HepG2 (cell line): Measurements from ENCODE around the gene CST1. TPM values are rescaled to one million over a fixed set of nuclear protein-coding genes. Genes with fewer than 3 reads are reported as not detected.

Experiments used
- ATAC-seq: fragments of 200-7000 bp; cut with Tn5 transposase; 3 replicates; pipeline ENCODE4 v1.9.1; 2020; ENCODE audit warnings: mild to moderate bottlenecking, moderate library complexity
- BruUV-seq: library from RNA; stranded (reverse); fragments of 400-500 nt; replicated peaks from 2 replicates; lab custom pipeline; 2021; lab: Mats Ljungman, UMichigan
- CTCF ChIA-PET: fragments of 300-600 bp; formaldehyde crosslinking; extraction: SDS; loops from one replicate; lab custom pipeline; 2021; ENCODE audit warnings: low total read pairs, inconsistent platforms, low intra/inter-chr PET ratio; lab: Yijun Ruan, JAX
- POLR2A ChIA-PET: fragments of 350-600 bp; sonication (Branson Sonifier 250); formaldehyde crosslinking; loops from one replicate; lab custom pipeline; 2020; ENCODE audit warnings: antibody characterized with exemption, inconsistent platforms; lab: Yijun Ruan, JAX
- DNase-seq: peaks from one replicate; pipeline ENCODE4 v3.0.0-alpha.2; 2015; ENCODE audit warnings: low spot score
- FAIRE-seq: peaks from 3 replicates; lab custom pipeline; 2011; peaks lifted over from hg19 to GRCh38; lab: Jason Lieb, UNC
- H2AFZ ChIP-seq: one replicate; pipeline ENCODE4 v1.6.1; 2011; ENCODE audit warnings: low read length, inconsistent platforms
- H3K27ac ChIP-seq: fragments of 300-600 bp; 3 replicates; pipeline ENCODE4 v1.8.0; 2011; ENCODE audit warnings: mixed run types, mild to moderate bottlenecking, mixed read lengths, low read length, inconsistent platforms; ENCODE audit not compliant: insufficient read depth; ENCODE audit errors: extremely low read length
- H3K27me3 ChIP-seq, 2 experiments: fragments of 200-600 bp in 1 of 2; 2 replicates in 1 of 2; 3 replicates in 1 of 2; pipeline versions ENCODE4 v1.6.0 to v1.8.0; 2011; ENCODE audit warnings: low read length in 2 of 2, mild to moderate bottlenecking in 2 of 2, moderate library complexity in 2 of 2, inconsistent platforms in 1 of 2; ENCODE audit not compliant: insufficient read depth in 2 of 2, control insufficient read depth in 1 of 2
- H3K36me3 ChIP-seq, 2 experiments: fragments of 200-600 bp in 1 of 2; replicated peaks in 1 of 2; 2 replicates in 1 of 2; 3 replicates in 1 of 2; pipeline versions ENCODE4 v1.5.1 to v1.8.0; 2011; ENCODE audit warnings: low read length in 2 of 2, inconsistent platforms in 1 of 2; ENCODE audit not compliant: insufficient read depth in 2 of 2, control insufficient read depth in 1 of 2
- H3K4me1 ChIP-seq: 2 replicates; pipeline ENCODE4 v1.5.1; 2012; ENCODE audit warnings: low read length, inconsistent platforms; ENCODE audit not compliant: insufficient read depth
- H3K4me2 ChIP-seq: 2 replicates; pipeline ENCODE4 v1.6.0; 2011; ENCODE audit warnings: low read depth, low read length, inconsistent platforms
- H3K4me3 ChIP-seq, 3 experiments: fragments of 200-600 bp in 1 of 3; sonication (generic), shearing (Covaris generic) in 1 of 3; replicated peaks in 1 of 3; 2 replicates each; pipeline ENCODE4 v1.5.1; 2011 to 2016; ENCODE audit warnings: low read length in 3 of 3, inconsistent platforms in 2 of 3, low read depth in 2 of 3, mild to moderate bottlenecking in 2 of 3, control low read depth in 1 of 3, mixed read lengths in 1 of 3; ENCODE audit not compliant: insufficient read depth in 1 of 3
- H3K79me2 ChIP-seq: one replicate; pipeline ENCODE4 v1.6.1; 2011; ENCODE audit warnings: low read length, inconsistent platforms; ENCODE audit not compliant: insufficient read depth
- H3K9ac ChIP-seq: 2 replicates; pipeline ENCODE4 v1.6.0; 2011; ENCODE audit warnings: mild to moderate bottlenecking, low read depth, low read length, inconsistent platforms; ENCODE audit not compliant: insufficient read depth
- H3K9me3 ChIP-seq: 2 replicates; pipeline ENCODE4 v1.5.1; 2012; ENCODE audit warnings: mild to moderate bottlenecking, low read length
- H4K20me1 ChIP-seq: 2 replicates; pipeline ENCODE4 v1.6.0; 2011; ENCODE audit warnings: inconsistent platforms, mild to moderate bottlenecking, low read length, moderate library complexity; ENCODE audit not compliant: insufficient read depth
- CTCF ChIP-seq: sonication (generic); formaldehyde crosslinking; IDR thresholded peaks from 2 replicates; pipeline ENCODE4 v1.5.0; 2020; ENCODE audit warnings: mild to moderate bottlenecking, missing genetic modification reagents, moderate library complexity
- ESRRA ChIP-seq: sonication (generic); formaldehyde crosslinking; IDR thresholded peaks from 2 replicates; pipeline ENCODE4 v1.5.1; 2020; ENCODE audit warnings: mild to moderate bottlenecking, low read depth, missing genetic modification reagents
- HNF1B ChIP-seq: sonication (generic); formaldehyde crosslinking; IDR thresholded peaks from 2 replicates; pipeline ENCODE4 v1.5.1; 2020; ENCODE audit warnings: mild to moderate bottlenecking, moderate library complexity, missing genetic modification reagents
- HNRNPK ChIP-seq: fragments of 200-400 bp; formaldehyde crosslinking; IDR thresholded peaks from 2 replicates; pipeline ENCODE4 v1.6.1; 2018; ENCODE audit warnings: low read length, low read depth, moderate library complexity, mild to moderate bottlenecking; ENCODE audit not compliant: poor library complexity, severe bottlenecking
- IKZF1 ChIP-seq: fragments of 450-650 bp; IDR thresholded peaks from 2 replicates; pipeline ENCODE4 v1.7.1; 2016
- MAZ ChIP-seq, 2 experiments: sonication (generic) in 1 of 2; formaldehyde crosslinking in 1 of 2; IDR thresholded peaks; 2 replicates each; pipeline versions ENCODE4 v1.5.0 to v1.6.1; 2012 to 2020; ENCODE audit warnings: low read depth in 2 of 2, mild to moderate bottlenecking in 2 of 2, borderline replicate concordance in 1 of 2, improper control_type of control experiment in 1 of 2, low read length in 1 of 2, missing genetic modification reagents in 1 of 2, moderate library complexity in 1 of 2
- STAG1 ChIP-seq: sonication (generic); formaldehyde crosslinking; IDR thresholded peaks from 2 replicates; pipeline ENCODE4 v1.4.0; 2020; ENCODE audit warnings: missing genetic modification reagents
- ZBTB10 ChIP-seq: sonication (generic); formaldehyde crosslinking; IDR thresholded peaks from 2 replicates; pipeline ENCODE4 v1.4.0; 2020; ENCODE audit warnings: missing genetic modification reagents, borderline replicate concordance
- ZFP36L1 ChIP-seq: sonication (generic); formaldehyde crosslinking; IDR thresholded peaks from 2 replicates; pipeline ENCODE4 v1.8.0; 2022; ENCODE audit warnings: mild to moderate bottlenecking, missing genetic modification reagents, moderate library complexity
- ZNF441 ChIP-seq: sonication (generic); formaldehyde crosslinking; IDR thresholded peaks from 2 replicates; pipeline ENCODE4 v1.7.0; 2021; ENCODE audit warnings: missing genetic modification reagents, borderline replicate concordance
- ZNF564 ChIP-seq: sonication (generic); formaldehyde crosslinking; IDR thresholded peaks from 2 replicates; pipeline ENCODE4 v1.8.1; 2023; ENCODE audit warnings: mild to moderate bottlenecking, missing genetic modification reagents
- ZNF574 ChIP-seq: sonication (generic); formaldehyde crosslinking; IDR thresholded peaks from 2 replicates; pipeline ENCODE4 v1.4.0; 2020; ENCODE audit warnings: missing genetic modification reagents
- ZNF672 ChIP-seq: sonication (generic); formaldehyde crosslinking; IDR thresholded peaks from 2 replicates; pipeline ENCODE4 v1.8.1; 2022; ENCODE audit warnings: missing genetic modification reagents
- WGBS: methylation state at CpG from one replicate; pipeline ENCODE4 v1.1.6; 2017; ENCODE audit warnings: low lambda C conversion rate; 5-methylcytosine and 5-hydroxymethylcytosine counted together
- in situ Hi-C: cut with HindIII; loops from 2 replicates; pipeline ENCODE4 v1.10.0; 2017; ENCODE audit warnings: low pct_unique_long_range_greater_than_20kb; ENCODE audit not compliant: extremely low pct_ligation_motif_present
- intact Hi-C: fragments of 100-400 bp; cut with micrococcal nuclease; formaldehyde crosslinking; loops from one replicate; pipeline ENCODE4 v1.10.0; 2022; ENCODE audit not compliant: unreplicated experiment
- polyA plus RNA-seq, 8 experiments: library from polyadenylated mRNA; depleted of rRNA in 3 of 8; stranded (reverse) in 7 of 8; unstranded in 1 of 8; fragments of >200 nt; fragmentation: Illumina TruSeq in 4 of 8; extraction: Trizol in 4 of 8; gene quantifications; 2 replicates each; pipeline versions ENCODE4 v1.2.1 to v1.2.3, GENCODE V29; 2011 to 2016; ENCODE audit warnings: low read depth in 4 of 8, missing spikeins in 1 of 8, mixed read lengths in 1 of 8; ENCODE audit not compliant: insufficient read depth in 1 of 8
- total RNA-seq, 5 experiments: library from RNA; depleted of rRNA; stranded (reverse); fragments of >200 nt; fragmentation: Illumina TruSeq; extraction: Trizol; gene quantifications; 2 replicates each; pipeline ENCODE4 v1.2.3, GENCODE V29; 2016; ENCODE audit warnings: low read depth in 1 of 5

The CST1 gene
- total and polyA plus RNA-seq, 2 of the 13 experiments (the other 11 are each of a cell fraction or from before 2014, with no cell fraction given), result 0.09 TPM; not detected in 1

GRCh38 chr20:23799216-23799847, 48.6 kb upstream of the CST1 start (continued):
- TF ChIP-seq STAG1 (peak; percentile 74), CTCF (peak; percentile 91), ZNF574 (CRISPR knock-in tag) (0 out of 2 replicates have a peak, but pooled peaks have one; percentile 31), HNF1B (CRISPR knock-in tag) (0 out of 2 replicates have a peak, but pooled peaks have one; percentile 20)

- intact Hi-C loops (no loop called here), in situ Hi-C loops (loop anchor here (10.0 kb wide), 1 partner anchor 199 kb away; no protein-coding TSS in a partner anchor)
- 6% methylated on average over 3 of the region's 3 CpGs for WGBS
- no TSS peak for BruUV-seq
- no peaks in the 10 kb centered on the region for H3K9me3 ChIP-seq
- no peaks in the 10 kb centered on the region; a peak in 1 of 5 replicates for H3K27me3 ChIP-seq
- FAIRE-seq, result no peak
- H4K20me1 ChIP-seq, result no peaks in the 10 kb centered on the region
- H3K9ac ChIP-seq, result no peak overlapping the region
- H3K27ac ChIP-seq, result no peak overlapping the region
- POLR2A ChIA-PET, result no interaction called here
- CTCF ChIA-PET, result no interaction called here
- no peaks in the 10 kb centered on the region for H3K36me3 ChIP-seq
- no peaks in the 10 kb centered on the region for H3K79me2 ChIP-seq
- H3K4me2 ChIP-seq, result no peak overlapping the region
- no peaks in the 10 kb centered on the region for H3K4me1 ChIP-seq
- H3K4me3 ChIP-seq, result no peak overlapping the region
- no peak overlapping the region for H2AFZ ChIP-seq
- DNase-seq, result no peak
- no peak for ATAC-seq
- TF ChIP-seq ZFP36L1 (no peak), ZBTB10 (CRISPR knock-in tag) (no peak), ZNF672 (no peak), ZNF441 (CRISPR knock-in tag) (no peak), ESRRA (CRISPR knock-in tag) (no peak), MAZ (IDR thresholded peaks at IDR 0.05; ENCODE audit: borderline replicate concordance, low read depth, low read length) (no peak), MAZ (CRISPR knock-in tag; IDR thresholded peaks at IDR 0.05; ENCODE audit: low read depth) (no peak), ZNF564 (CRISPR knock-in tag) (no peak), HNRNPK (no peak), IKZF1 (no peak)
Measured at GRCh38 chr20:23795526-23795925, 44.8 kb upstream of the CST1 start.
